Choroid plexus epithelial cell (primary cell): Measurements from ENCODE around the gene SERPINH1.

Experiments used
- DNase-seq: peaks from one replicate; pipeline ENCODE4 v3.0.0-alpha.2; 2010; ENCODE audit warnings: low read depth
- H3K4me3 ChIP-seq: 2 replicates; pipeline ENCODE4 v1.5.1; 2011; ENCODE audit warnings: low read depth, mild to moderate bottlenecking, control low read depth, low read length, moderate library complexity
- TF ChIP-seq, protein P1 (sequence below): conservative IDR thresholded peaks from 2 replicates; pipeline ENCODE4 v1.5.1; 2011; ENCODE audit warnings: low read depth, mild to moderate bottlenecking, control low read depth, inconsistent platforms, low read length, moderate library complexity

Gene SERPINH1

GRCh38 chr11:75525433-75526191, 36.4 kb upstream of the SERPINH1 start, which contains the start of gene GDPD5:
TSS of gene GDPD5 (minus strand) at chr11:75525941. CDS start at chr11:75477735, 48,206 bp downstream.
- peak; percentile 70 for DNase-seq
- TF ChIP-seq, protein P1, sequence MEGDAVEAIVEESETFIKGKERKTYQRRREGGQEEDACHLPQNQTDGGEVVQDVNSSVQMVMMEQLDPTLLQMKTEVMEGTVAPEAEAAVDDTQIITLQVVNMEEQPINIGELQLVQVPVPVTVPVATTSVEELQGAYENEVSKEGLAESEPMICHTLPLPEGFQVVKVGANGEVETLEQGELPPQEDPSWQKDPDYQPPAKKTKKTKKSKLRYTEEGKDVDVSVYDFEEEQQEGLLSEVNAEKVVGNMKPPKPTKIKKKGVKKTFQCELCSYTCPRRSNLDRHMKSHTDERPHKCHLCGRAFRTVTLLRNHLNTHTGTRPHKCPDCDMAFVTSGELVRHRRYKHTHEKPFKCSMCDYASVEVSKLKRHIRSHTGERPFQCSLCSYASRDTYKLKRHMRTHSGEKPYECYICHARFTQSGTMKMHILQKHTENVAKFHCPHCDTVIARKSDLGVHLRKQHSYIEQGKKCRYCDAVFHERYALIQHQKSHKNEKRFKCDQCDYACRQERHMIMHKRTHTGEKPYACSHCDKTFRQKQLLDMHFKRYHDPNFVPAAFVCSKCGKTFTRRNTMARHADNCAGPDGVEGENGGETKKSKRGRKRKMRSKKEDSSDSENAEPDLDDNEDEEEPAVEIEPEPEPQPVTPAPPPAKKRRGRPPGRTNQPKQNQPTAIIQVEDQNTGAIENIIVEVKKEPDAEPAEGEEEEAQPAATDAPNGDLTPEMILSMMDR: peak; percentile 48
- H3K4me3 ChIP-seq: peak within 1 kb of the TSS; percentile 67

DNA sequence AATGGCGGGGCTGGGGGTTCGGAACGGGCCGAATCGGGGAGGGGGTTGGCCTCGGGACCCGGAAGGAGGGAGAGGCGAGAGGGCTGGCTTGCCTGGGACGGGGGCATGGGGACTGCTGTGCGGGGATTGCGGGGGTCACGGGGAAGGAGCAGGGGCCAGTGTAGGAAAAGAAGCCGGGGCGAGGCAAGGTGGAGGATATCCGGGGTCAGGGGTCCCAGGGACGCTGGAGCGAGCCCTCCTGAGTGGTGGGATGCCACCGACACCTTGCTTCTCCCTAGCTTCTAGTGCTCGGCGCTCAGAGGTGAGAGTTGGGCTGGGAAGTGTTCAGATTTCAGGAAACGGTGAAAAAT, 35.9 kb upstream of the SERPINH1 start:
- no peak for DNase-seq
- peak overlapping the region; percentile 67 for H3K4me3 ChIP-seq
- TF ChIP-seq, protein P1: no peak

DNA sequence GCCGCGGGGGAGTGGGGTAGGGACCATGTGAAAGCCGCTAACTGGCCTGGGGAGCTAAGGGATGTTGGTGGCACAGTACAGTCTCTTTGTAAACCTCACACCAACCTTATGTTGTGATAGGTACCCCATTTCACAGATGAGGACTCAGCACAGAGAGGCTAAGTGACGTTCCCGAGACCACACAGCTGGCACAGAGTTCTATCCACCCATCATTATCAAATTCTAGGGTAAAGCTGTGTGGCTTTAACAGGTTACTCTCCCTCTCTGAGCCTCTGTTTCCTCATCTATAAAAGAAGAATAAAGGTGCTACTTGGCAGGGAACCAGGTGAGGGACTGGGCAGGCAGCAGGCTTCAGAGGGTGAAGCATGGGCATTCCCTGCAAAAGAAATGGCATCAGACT, 34.9 kb upstream of the SERPINH1 start:
- H3K4me3 ChIP-seq: no peak overlapping the region
- no peak for DNase-seq
- TF ChIP-seq, protein P1: no peak

GRCh38 chr11:75527938-75528735, 33.9 kb upstream of the SERPINH1 start:
- TF ChIP-seq, protein P1: no peak
- DNase-seq: no peak
- H3K4me3 ChIP-seq: no peak overlapping the region

DNA sequence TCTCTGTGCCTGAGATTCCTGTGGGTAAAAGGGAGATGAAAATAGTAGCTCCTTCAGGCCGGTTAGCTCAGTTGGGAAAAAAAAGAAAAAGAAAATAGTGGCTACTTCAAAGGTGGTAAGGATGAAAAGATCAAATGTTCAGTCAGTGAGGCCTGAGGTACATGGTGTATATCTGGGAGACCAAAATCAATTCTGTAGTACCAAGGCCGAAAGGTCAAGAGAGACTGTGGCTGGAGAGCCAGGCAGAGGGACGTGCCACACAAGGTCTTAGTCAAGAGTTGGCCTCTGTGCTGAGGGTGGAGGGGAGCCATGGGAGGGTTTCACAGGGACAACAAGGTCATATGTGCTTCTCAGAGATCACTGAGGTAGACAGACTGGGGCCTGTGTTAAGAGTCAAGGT, 31.5 kb upstream of the SERPINH1 start:
- TF ChIP-seq, protein P1: no peak
- DNase-seq: no peak

GRCh38 chr11:75531325-75531724, 30.7 kb upstream of the SERPINH1 start:
- DNase-seq: no peak
- TF ChIP-seq, protein P1: no peak
- H3K4me3 ChIP-seq: no peak overlapping the region

More for the DNA sequence above, 31.5 kb upstream of the SERPINH1 start:
- no peak overlapping the region for H3K4me3 ChIP-seq
